Calu3 (cell line): ENCODE measurements around the gene HNRNPL. TPM values are rescaled to one million over a fixed set of nuclear protein-coding genes. Genes with fewer than 3 reads are reported as not detected.

ENCODE experiments used
- BruUV-seq: library from RNA; stranded (reverse); fragments of 400-500 nt; replicated peaks from 2 replicates; lab custom pipeline; 2021; lab: Mats Ljungman, UMichigan
- CTCF ChIA-PET: fragments of 300-600 bp; sonication (Branson Sonifier 250); formaldehyde crosslinking; loops from one replicate; lab custom pipeline; 2022; ENCODE audit warnings: antibody characterized with exemption; lab: Charles Lee
- DNase-seq: peaks from one replicate; pipeline ENCODE4 v3.0.0; 2022
- H3K27ac Mint-ChIP-seq: one replicate; pipeline ENCODE4 v1.8.0; 2022; ENCODE audit warnings: mixed read lengths; ENCODE audit not compliant: unreplicated experiment
- H3K27me3 Mint-ChIP-seq: one replicate; pipeline ENCODE4 v1.8.0; 2022; ENCODE audit warnings: mixed read lengths; ENCODE audit not compliant: unreplicated experiment
- H3K36me3 Mint-ChIP-seq: one replicate; pipeline ENCODE4 v1.8.0; 2022; ENCODE audit warnings: mild to moderate bottlenecking, moderate library complexity, mixed read lengths; ENCODE audit not compliant: insufficient read depth, unreplicated experiment
- H3K4me1 Mint-ChIP-seq: one replicate; pipeline ENCODE4 v1.8.0; 2022; ENCODE audit warnings: mild to moderate bottlenecking, low read depth, mixed read lengths; ENCODE audit not compliant: unreplicated experiment
- H3K4me3 Mint-ChIP-seq: one replicate; pipeline ENCODE4 v1.8.0; 2022; ENCODE audit warnings: mild to moderate bottlenecking, low read depth, moderate library complexity, mixed read lengths; ENCODE audit not compliant: unreplicated experiment
- H3K9me3 Mint-ChIP-seq: one replicate; pipeline ENCODE4 v1.8.0; 2022; ENCODE audit warnings: low read depth, mixed read lengths; ENCODE audit not compliant: unreplicated experiment
- intact Hi-C: fragments of 100-400 bp; cut with micrococcal nuclease; formaldehyde crosslinking; loops from one replicate; pipeline ENCODE4 v1.10.0; 2022; ENCODE audit not compliant: unreplicated experiment
- total RNA-seq: library from RNA; stranded (reverse); gene quantifications from 2 replicates; pipeline ENCODE4 v1.2.3, GENCODE V29; 2022
- TF ChIP-seq, protein P1 (sequence below): fragments of 200-600 bp; IDR thresholded peaks from one replicate; pipeline ENCODE4 v1.8.0; 2022; ENCODE audit warnings: antibody characterized with exemption; ENCODE audit not compliant: unreplicated experiment

The HNRNPL gene
- total RNA-seq, 1 experiment from 2014 or later = 408 TPM

DNA sequence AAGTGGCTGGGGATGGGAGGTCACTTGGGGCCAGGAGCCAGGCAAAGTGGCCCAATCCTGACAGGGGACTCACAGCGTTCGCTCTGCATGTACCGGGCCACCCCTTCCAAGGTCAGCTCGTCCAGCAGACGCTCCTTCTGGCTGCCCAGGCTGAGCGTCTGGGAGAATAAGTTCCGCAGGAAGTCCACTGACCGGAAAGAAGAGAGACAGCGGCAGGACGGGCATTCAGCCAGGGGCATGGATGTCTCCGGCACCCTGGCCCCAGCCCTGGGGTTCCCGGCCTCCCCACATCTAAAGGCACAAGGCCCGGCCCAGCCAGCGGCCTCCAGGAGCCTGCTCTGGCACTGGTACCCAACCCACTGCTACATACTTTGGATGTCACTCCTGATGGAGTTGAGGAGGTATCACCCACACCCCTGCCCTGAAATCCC is 43.6 kb upstream of the HNRNPL start:
- Mint-ChIP-seq H3K4me1 (peaks cover 4% of the 10 kb centered on the region), H3K27me3 (no peaks in the 10 kb centered on the region), H3K27ac (no peak overlapping the region), H3K4me3 (no peak overlapping the region), H3K36me3 (peaks cover 10% of the 10 kb centered on the region), H3K9me3 (no peaks in the 10 kb centered on the region)
- no peak for DNase-seq
- TF ChIP-seq, protein P1, sequence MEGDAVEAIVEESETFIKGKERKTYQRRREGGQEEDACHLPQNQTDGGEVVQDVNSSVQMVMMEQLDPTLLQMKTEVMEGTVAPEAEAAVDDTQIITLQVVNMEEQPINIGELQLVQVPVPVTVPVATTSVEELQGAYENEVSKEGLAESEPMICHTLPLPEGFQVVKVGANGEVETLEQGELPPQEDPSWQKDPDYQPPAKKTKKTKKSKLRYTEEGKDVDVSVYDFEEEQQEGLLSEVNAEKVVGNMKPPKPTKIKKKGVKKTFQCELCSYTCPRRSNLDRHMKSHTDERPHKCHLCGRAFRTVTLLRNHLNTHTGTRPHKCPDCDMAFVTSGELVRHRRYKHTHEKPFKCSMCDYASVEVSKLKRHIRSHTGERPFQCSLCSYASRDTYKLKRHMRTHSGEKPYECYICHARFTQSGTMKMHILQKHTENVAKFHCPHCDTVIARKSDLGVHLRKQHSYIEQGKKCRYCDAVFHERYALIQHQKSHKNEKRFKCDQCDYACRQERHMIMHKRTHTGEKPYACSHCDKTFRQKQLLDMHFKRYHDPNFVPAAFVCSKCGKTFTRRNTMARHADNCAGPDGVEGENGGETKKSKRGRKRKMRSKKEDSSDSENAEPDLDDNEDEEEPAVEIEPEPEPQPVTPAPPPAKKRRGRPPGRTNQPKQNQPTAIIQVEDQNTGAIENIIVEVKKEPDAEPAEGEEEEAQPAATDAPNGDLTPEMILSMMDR = no peak
- CTCF ChIA-PET = no interaction called here
- intact Hi-C loops = no loop called here
- no TSS peak for BruUV-seq

DNA sequence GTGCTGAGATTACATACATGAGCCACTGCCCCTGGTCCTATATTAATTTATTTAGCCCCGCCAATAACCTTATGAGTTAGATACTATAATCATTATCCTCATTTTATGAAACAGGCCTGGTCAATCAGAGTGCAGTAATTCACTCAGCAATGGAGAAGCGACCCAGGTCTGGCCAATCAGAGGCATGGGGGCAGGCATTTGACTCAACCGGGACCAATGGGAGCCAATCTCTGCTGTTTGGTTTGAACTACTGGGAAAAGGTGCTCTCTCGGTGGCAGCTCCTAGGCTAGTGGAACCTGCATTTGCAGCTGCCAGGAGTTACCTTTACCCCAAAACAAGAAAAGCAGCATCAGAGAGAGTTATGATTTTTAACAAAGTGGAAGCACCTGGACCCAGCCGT is 43.1 kb upstream of the HNRNPL start:
- no peak overlapping the region for H3K27ac Mint-ChIP-seq
- CTCF ChIA-PET = no interaction called here
- intact Hi-C loops = no loop called here
- TF ChIP-seq, protein P1 = no peak
- peaks cover 10% of the 10 kb centered on the region for H3K36me3 Mint-ChIP-seq
- no peaks in the 10 kb centered on the region for H3K4me1 Mint-ChIP-seq
- H3K27me3 Mint-ChIP-seq = no peaks in the 10 kb centered on the region
- no peak for DNase-seq
- no peaks in the 10 kb centered on the region for H3K9me3 Mint-ChIP-seq
- BruUV-seq = no TSS peak
- H3K4me3 Mint-ChIP-seq = no peak overlapping the region

DNA sequence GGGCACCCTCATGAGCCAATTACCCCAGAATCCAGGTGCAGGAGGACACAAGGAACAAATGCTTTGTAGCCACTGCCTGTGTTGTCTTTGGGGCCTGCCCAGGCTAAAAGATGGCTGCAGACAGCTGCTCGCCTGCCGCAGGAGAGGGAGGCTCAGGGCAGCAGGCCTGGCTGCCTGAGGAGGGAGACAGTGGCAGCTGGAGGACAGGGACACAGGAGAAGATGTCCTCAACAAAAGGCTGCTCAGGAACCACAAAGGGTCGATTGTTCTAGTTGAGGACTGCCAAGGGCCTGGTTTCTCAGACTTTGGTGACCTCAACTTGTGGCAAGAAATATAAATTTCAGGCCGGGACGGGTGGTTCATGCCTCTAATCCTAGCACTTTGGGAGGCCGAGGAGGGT is 42.0 kb upstream of the HNRNPL start:
- Mint-ChIP-seq H3K4me1 (no peaks in the 10 kb centered on the region), H3K4me3 (no peak overlapping the region), H3K36me3 (peaks cover 10% of the 10 kb centered on the region), H3K27me3 (no peaks in the 10 kb centered on the region), H3K9me3 (no peaks in the 10 kb centered on the region), H3K27ac (no peak overlapping the region)
- CTCF ChIA-PET = interaction anchor here (0.7 kb wide), 1 partner anchor 25 kb away, joined by 3 read pairs; no protein-coding TSS in a partner anchor
- intact Hi-C loops = no loop called here
- TF ChIP-seq, protein P1 = no peak
- no TSS peak for BruUV-seq
- no peak for DNase-seq

DNA sequence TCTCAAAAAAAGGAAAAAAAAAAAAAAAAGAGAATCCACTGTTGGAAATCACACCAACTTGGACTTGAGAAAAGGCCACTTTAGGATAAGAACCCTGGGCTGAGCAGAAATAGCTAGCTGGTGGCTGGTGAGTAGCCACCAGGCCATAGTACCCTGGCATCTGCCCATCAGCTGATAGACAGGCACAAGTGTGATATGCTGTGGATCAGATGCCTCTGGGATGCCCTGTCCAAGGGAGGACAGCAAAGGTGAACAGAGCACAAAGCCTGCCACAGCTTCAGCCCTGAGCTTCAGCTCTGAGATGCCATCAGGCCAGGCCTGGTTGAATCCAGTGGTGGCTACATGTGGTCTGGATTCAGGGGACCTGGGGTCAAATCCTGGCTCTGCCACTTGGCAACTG is 40.9 kb upstream of the HNRNPL start:
- no TSS peak for BruUV-seq
- TF ChIP-seq, protein P1 = no peak
- intact Hi-C loops = no loop called here
- no peaks in the 10 kb centered on the region for H3K4me1 Mint-ChIP-seq
- no peak for DNase-seq
- H3K9me3 Mint-ChIP-seq = no peaks in the 10 kb centered on the region
- CTCF ChIA-PET = no interaction called here
- H3K4me3 Mint-ChIP-seq = no peak overlapping the region
- H3K27ac Mint-ChIP-seq = no peak overlapping the region
- peaks cover 10% of the 10 kb centered on the region for H3K36me3 Mint-ChIP-seq
- no peaks in the 10 kb centered on the region for H3K27me3 Mint-ChIP-seq
